ENCODE measurements around the gene MAP3K4. TPM values are rescaled to one million over a fixed set of nuclear protein-coding genes. Genes with fewer than 3 reads are reported as not detected.

The MAP3K4 gene
- polyA plus RNA-seq, result 10 to 100 TPM; 12.4 to 29.5 (median 18.2) TPM
- long read RNA-seq, donor 1, full-length matches to known transcripts, result 4 of 4 reads
- long read RNA-seq, donor 1, partial matches to known transcripts, result 0 of 4 reads
- long read RNA-seq, donor 1, other reads (novel, unspliced or antisense), result 0 of 4 reads
- long read RNA-seq, donor 2, full-length matches to known transcripts, result 1 of 1 reads
- long read RNA-seq, donor 2, partial matches to known transcripts, result 0 of 1 reads
- long read RNA-seq, donor 2, other reads (novel, unspliced or antisense), result 0 of 1 reads
- long read RNA-seq, donor 3, partial matches to known transcripts, result 7 of 7 reads
- long read RNA-seq, donor 3, other reads (novel, unspliced or antisense), result 0 of 7 reads
- long read RNA-seq, donor 4, result 0 reads
- long read RNA-seq, donor 5, result 0 reads
- long read RNA-seq, donor 6, full-length matches to known transcripts, result 1 of 1 reads
- long read RNA-seq, donor 6, partial matches to known transcripts, result 0 of 1 reads
- long read RNA-seq, donor 6, other reads (novel, unspliced or antisense), result 0 of 1 reads
- long read RNA-seq, donor 7, result 0 reads
- long read RNA-seq, donor 8, result 0 reads
- long read RNA-seq, donor 9, full-length matches to known transcripts, result 1 of 1 reads
- long read RNA-seq, donor 9, partial matches to known transcripts, result 0 of 1 reads
- long read RNA-seq, donor 9, other reads (novel, unspliced or antisense), result 0 of 1 reads
- long read RNA-seq, donor 10, full-length matches to known transcripts, result 4 of 4 reads
- long read RNA-seq, donor 10, partial matches to known transcripts, result 0 of 4 reads
- long read RNA-seq, donor 10, other reads (novel, unspliced or antisense), result 0 of 4 reads

GRCh38 chr6:160991406-160992060 is at the start of gene MAP3K4:
Gene MAP3K4, plus strand, starts transcription at chr6:160991769. Its CDS starts 163 bp downstream, at chr6:160991932.
- Histone ChIP-seq H3K27ac (ENCODE audit: low read depth in 1 of 3, low read length in 2 of 3) (peak within 1 kb of the TSS; percentile 74 to 97 (median 91)), H3K27me3 (ENCODE audit: control insufficient read depth in 3 of 3, insufficient read depth in 3 of 3, low read length in 3 of 3) (peaks cover 0 to 2% (median 0%) of the 10 kb centered on the region in 3 donors), H3K4me1 (ENCODE audit: control insufficient read depth in 3 of 3, insufficient read depth in 2 of 3, low read depth in 1 of 3, low read length in 2 of 3) (peaks cover 2 to 5% (median 3%) of the 10 kb centered on the region in 3 donors), H3K4me3 (ENCODE audit: low read depth in 1 of 3, low read length in 3 of 3) (peak within 1 kb of the TSS; percentile 95 to 99 (median 97)), H3K9me3 (ENCODE audit: control insufficient read depth in 2 of 2, insufficient read depth in 1 of 2, low read depth in 1 of 2, low read length in 1 of 2) (peaks cover 0 to 7% of the 10 kb centered on the region in 2 donors), H3K36me3 (ENCODE audit: control insufficient read depth in 3 of 3, insufficient read depth in 2 of 3, low read depth in 1 of 3, low read length in 3 of 3) (no peaks in the 10 kb centered on the region)
- FAIRE-seq (no peak), DNase-seq (peak; percentile 78 to 94)
- WGBS, 3 donors, result 0 to 1% (median 0%) methylated on average over 38 to 97 of the region's 97 CpGs

- H3K27ac ChIP-seq (ENCODE audit: low read depth in 1 of 3, low read length in 2 of 3), result no peak overlapping the region
- DNase-seq, result no peak
- no peaks in the 10 kb centered on the region for H3K9me3 ChIP-seq (ENCODE audit: control insufficient read depth in 2 of 2, insufficient read depth in 1 of 2, low read depth in 1 of 2, low read length in 1 of 2)
- FAIRE-seq, result no peak
- H3K27me3 ChIP-seq (ENCODE audit: control insufficient read depth in 3 of 3, insufficient read depth in 3 of 3, low read length in 3 of 3), result peaks cover 0 to 2% (median 0%) of the 10 kb centered on the region in 3 donors
- H3K4me1 ChIP-seq (ENCODE audit: control insufficient read depth in 3 of 3, insufficient read depth in 2 of 3, low read depth in 1 of 3, low read length in 2 of 3), result no peaks in the 10 kb centered on the region
- WGBS, 3 donors, result 65 to 76% (median 68%) methylated on average over 2 of the region's 2 CpGs
- H3K36me3 ChIP-seq (ENCODE audit: control insufficient read depth in 3 of 3, insufficient read depth in 2 of 3, low read depth in 1 of 3, low read length in 3 of 3), result no peaks in the 10 kb centered on the region
- H3K4me3 ChIP-seq (ENCODE audit: low read depth in 1 of 3, low read length in 3 of 3), result no peak overlapping the region
These were observed 47.6 kb upstream of the MAP3K4 start for GRCh38 chr6:160943997-160944396.

- no peak for DNase-seq
- H3K27me3 ChIP-seq (ENCODE audit: control insufficient read depth in 3 of 3, insufficient read depth in 3 of 3, low read length in 3 of 3), result no peaks in the 10 kb centered on the region
- H3K36me3 ChIP-seq (ENCODE audit: control insufficient read depth in 3 of 3, insufficient read depth in 2 of 3, low read depth in 1 of 3, low read length in 3 of 3), result no peaks in the 10 kb centered on the region
- H3K4me1 ChIP-seq (ENCODE audit: control insufficient read depth in 3 of 3, insufficient read depth in 2 of 3, low read depth in 1 of 3, low read length in 2 of 3), result no peaks in the 10 kb centered on the region
- 64 to 70% (median 69%) methylated on average over 11 to 12 of the region's 12 CpGs for WGBS, 3 donors
- no peak for FAIRE-seq
- H3K27ac ChIP-seq (ENCODE audit: low read depth in 1 of 3, low read length in 2 of 3), result no peak overlapping the region
- H3K9me3 ChIP-seq (ENCODE audit: control insufficient read depth in 2 of 2, insufficient read depth in 1 of 2, low read depth in 1 of 2, low read length in 1 of 2), result no peaks in the 10 kb centered on the region
- H3K4me3 ChIP-seq (ENCODE audit: low read depth in 1 of 3, low read length in 3 of 3), result no peak overlapping the region
These were observed 45.9 kb upstream of the MAP3K4 start for GRCh38 chr6:160945516-160946177.

GRCh38 chr6:160949531-160949930 is 42.0 kb upstream of the MAP3K4 start:
- no peak overlapping the region for H3K4me3 ChIP-seq (ENCODE audit: low read depth in 1 of 3, low read length in 3 of 3)
- no peaks in the 10 kb centered on the region for H3K9me3 ChIP-seq (ENCODE audit: control insufficient read depth in 2 of 2, insufficient read depth in 1 of 2, low read depth in 1 of 2, low read length in 1 of 2)
- no peaks in the 10 kb centered on the region for H3K27me3 ChIP-seq (ENCODE audit: control insufficient read depth in 3 of 3, insufficient read depth in 3 of 3, low read length in 3 of 3)
- WGBS, 3 donors, result 71 to 81% (median 73%) methylated on average over 2 of the region's 2 CpGs
- no peaks in the 10 kb centered on the region for H3K36me3 ChIP-seq (ENCODE audit: control insufficient read depth in 3 of 3, insufficient read depth in 2 of 3, low read depth in 1 of 3, low read length in 3 of 3)
- DNase-seq (no peak), FAIRE-seq (no peak)
- no peak overlapping the region for H3K27ac ChIP-seq (ENCODE audit: low read depth in 1 of 3, low read length in 2 of 3)
- no peaks in the 10 kb centered on the region for H3K4me1 ChIP-seq (ENCODE audit: control insufficient read depth in 3 of 3, insufficient read depth in 2 of 3, low read depth in 1 of 3, low read length in 2 of 3)

GRCh38 chr6:160950507-160950906 is 41.1 kb upstream of the MAP3K4 start:
- DNase-seq, result no peak
- WGBS, 3 donors, result 40 to 64% (median 50%) methylated on average over 4 of the region's 4 CpGs
- no peak overlapping the region for H3K4me3 ChIP-seq (ENCODE audit: low read depth in 1 of 3, low read length in 3 of 3)
- no peak overlapping the region for H3K27ac ChIP-seq (ENCODE audit: low read depth in 1 of 3, low read length in 2 of 3)
- H3K4me1 ChIP-seq (ENCODE audit: control insufficient read depth in 3 of 3, insufficient read depth in 2 of 3, low read depth in 1 of 3, low read length in 2 of 3), result no peaks in the 10 kb centered on the region
- H3K9me3 ChIP-seq (ENCODE audit: control insufficient read depth in 2 of 2, insufficient read depth in 1 of 2, low read depth in 1 of 2, low read length in 1 of 2), result no peaks in the 10 kb centered on the region
- no peaks in the 10 kb centered on the region for H3K36me3 ChIP-seq (ENCODE audit: control insufficient read depth in 3 of 3, insufficient read depth in 2 of 3, low read depth in 1 of 3, low read length in 3 of 3)
- no peak for FAIRE-seq
- peaks cover 0 to 2% (median 0%) of the 10 kb centered on the region in 3 donors for H3K27me3 ChIP-seq (ENCODE audit: control insufficient read depth in 3 of 3, insufficient read depth in 3 of 3, low read length in 3 of 3)

- Histone ChIP-seq H3K27ac (ENCODE audit: low read depth in 1 of 3, low read length in 2 of 3) (no peak overlapping the region), H3K4me1 (ENCODE audit: control insufficient read depth in 3 of 3, insufficient read depth in 2 of 3, low read depth in 1 of 3, low read length in 2 of 3) (no peaks in the 10 kb centered on the region), H3K9me3 (ENCODE audit: control insufficient read depth in 2 of 2, insufficient read depth in 1 of 2, low read depth in 1 of 2, low read length in 1 of 2) (no peaks in the 10 kb centered on the region), H3K36me3 (ENCODE audit: control insufficient read depth in 3 of 3, insufficient read depth in 2 of 3, low read depth in 1 of 3, low read length in 3 of 3) (no peaks in the 10 kb centered on the region), H3K27me3 (ENCODE audit: control insufficient read depth in 3 of 3, insufficient read depth in 3 of 3, low read length in 3 of 3) (peaks cover 0 to 6% (median 0%) of the 10 kb centered on the region in 3 donors), H3K4me3 (ENCODE audit: low read depth in 1 of 3, low read length in 3 of 3) (no peak overlapping the region)
- FAIRE-seq (no peak), DNase-seq (no peak)
- 85 to 89% (median 87%) methylated on average over 13 of the region's 13 CpGs for WGBS, 3 donors
These were observed 40.2 kb upstream of the MAP3K4 start for GRCh38 chr6:160951187-160952030.

GRCh38 chr6:160952633-160953281 is 38.8 kb upstream of the MAP3K4 start:
- no peak for DNase-seq
- 69 to 78% (median 70%) methylated on average over 11 of the region's 11 CpGs for WGBS, 3 donors
- FAIRE-seq, result no peak
- Histone ChIP-seq H3K4me3 (ENCODE audit: low read depth in 1 of 3, low read length in 3 of 3) (no peak overlapping the region), H3K27me3 (ENCODE audit: control insufficient read depth in 3 of 3, insufficient read depth in 3 of 3, low read length in 3 of 3) (peaks cover 0 to 6% (median 0%) of the 10 kb centered on the region in 3 donors), H3K36me3 (ENCODE audit: control insufficient read depth in 3 of 3, insufficient read depth in 2 of 3, low read depth in 1 of 3, low read length in 3 of 3) (no peaks in the 10 kb centered on the region), H3K9me3 (ENCODE audit: control insufficient read depth in 2 of 2, insufficient read depth in 1 of 2, low read depth in 1 of 2, low read length in 1 of 2) (no peaks in the 10 kb centered on the region), H3K4me1 (ENCODE audit: control insufficient read depth in 3 of 3, insufficient read depth in 2 of 3, low read depth in 1 of 3, low read length in 2 of 3) (no peaks in the 10 kb centered on the region), H3K27ac (ENCODE audit: low read depth in 1 of 3, low read length in 2 of 3) (no peak overlapping the region)
